ENCODE data around the gene CMPK2. TPM values are rescaled to one million over a fixed set of nuclear protein-coding genes. Genes with fewer than 3 reads are reported as not detected.

CMPK2 gene
- total RNA-seq, 4 donors from 2014 or later = 4.9 to 22.9 (median 11.8) TPM

DNA sequence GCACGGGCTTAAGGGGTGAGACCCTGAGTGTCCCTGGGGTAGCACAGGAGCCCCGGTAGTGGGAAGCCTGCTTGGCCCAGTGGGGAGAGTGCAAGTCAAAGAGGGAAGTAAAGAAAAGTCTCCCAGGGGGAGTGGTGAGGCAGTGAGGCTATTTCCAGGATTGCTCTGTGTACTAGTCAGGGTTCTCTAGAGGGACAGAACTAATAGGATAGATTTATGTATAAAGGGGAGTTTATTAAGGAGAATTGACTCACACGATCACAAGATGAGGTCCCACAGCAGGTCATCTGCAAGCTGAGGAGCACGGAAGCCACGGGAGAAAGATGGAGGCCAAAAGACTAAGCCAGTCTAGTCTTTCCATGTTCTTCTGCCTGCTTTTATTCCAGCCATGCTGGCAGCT, 45.5 kb downstream of the CMPK2 start:
- no peak for DNase-seq
- Histone ChIP-seq H3K27ac (no peak overlapping the region), H3K4me1 (no peaks in the 10 kb centered on the region), H3K9me3 (no peaks in the 10 kb centered on the region), H3K27me3 (no peaks in the 10 kb centered on the region), H3K4me3 (no peak overlapping the region), H3K36me3 (no peaks in the 10 kb centered on the region)
- WGBS, 2 donors (ENCODE audit: low coverage in 1 of 2) = 77 to 78% methylated on average over 3 to 5 of the region's 5 CpGs
- TF ChIP-seq POLR2A (IDR thresholded peaks at IDR 0.05) = no peak
- TF ChIP-seq POLR2AphosphoS5 (IDR thresholded peaks at IDR 0.05) = no peak
- no peak for TF ChIP-seq EP300 (IDR thresholded peaks at IDR 0.05; ENCODE audit: low read depth)
- no peak for TF ChIP-seq CTCF (IDR thresholded peaks at IDR 0.05)
- intact Hi-C loops (cut with DNase I; ENCODE audit: low total_unique reads) = no loop called here
- in situ Hi-C loops (cut with MboI; ENCODE audit: low pct_ligation_motif_present in 1 of 4, low pct_unique_long_range_greater_than_20kb in 1 of 4, low sequenced_read_pairs in 3 of 4) = no loop called here

DNA sequence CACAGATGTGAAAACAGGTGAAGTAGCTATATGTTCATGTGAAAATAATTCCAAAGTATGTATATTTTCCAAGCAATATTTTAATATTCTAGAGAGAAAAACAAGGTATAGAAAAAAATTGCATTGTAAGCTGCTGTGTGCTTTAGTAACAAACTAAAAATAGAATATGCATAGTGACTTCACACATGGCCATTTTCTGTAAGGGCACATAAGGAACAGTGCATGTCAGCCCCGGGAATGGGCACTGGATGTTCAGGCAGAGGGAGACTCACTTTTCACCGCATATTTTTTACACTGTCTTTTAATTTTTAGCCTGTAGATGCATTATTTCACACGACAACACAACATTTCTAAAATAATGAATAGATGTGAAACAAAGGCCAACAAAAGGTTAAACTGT, 46.0 kb downstream of the CMPK2 start:
- DNase-seq = no peak
- Histone ChIP-seq H3K4me3 (no peak overlapping the region), H3K4me1 (no peaks in the 10 kb centered on the region), H3K27me3 (no peaks in the 10 kb centered on the region), H3K36me3 (no peaks in the 10 kb centered on the region), H3K27ac (no peak overlapping the region), H3K9me3 (no peaks in the 10 kb centered on the region)
- in situ Hi-C loops (cut with MboI; ENCODE audit: low pct_ligation_motif_present in 1 of 4, low pct_unique_long_range_greater_than_20kb in 1 of 4, low sequenced_read_pairs in 3 of 4) = no loop called here
- intact Hi-C loops (cut with DNase I; ENCODE audit: low total_unique reads) = no loop called here
- WGBS, 2 donors (ENCODE audit: low coverage in 1 of 2) = 83 to 94% methylated on average over 3 of the region's 3 CpGs
- no peak for TF ChIP-seq POLR2A (IDR thresholded peaks at IDR 0.05)
- no peak for TF ChIP-seq POLR2AphosphoS5 (IDR thresholded peaks at IDR 0.05)
- no peak for TF ChIP-seq CTCF (IDR thresholded peaks at IDR 0.05)

- Histone ChIP-seq H3K27me3 (no peaks in the 10 kb centered on the region), H3K36me3 (no peaks in the 10 kb centered on the region), H3K4me3 (no peak overlapping the region), H3K9me3 (no peaks in the 10 kb centered on the region), H3K4me1 (no peaks in the 10 kb centered on the region), H3K27ac (no peak overlapping the region)
- WGBS, 2 donors (ENCODE audit: low coverage in 1 of 2) = 67 to 69% methylated on average over 4 to 5 of the region's 5 CpGs
- TF ChIP-seq POLR2A (IDR thresholded peaks at IDR 0.05) (no peak), POLR2AphosphoS5 (IDR thresholded peaks at IDR 0.05) (no peak), CTCF (IDR thresholded peaks at IDR 0.05) (no peak), EP300 (IDR thresholded peaks at IDR 0.05; ENCODE audit: low read depth) (no peak)
- intact Hi-C loops (cut with DNase I; ENCODE audit: low total_unique reads) = no loop called here
- in situ Hi-C loops (cut with MboI; ENCODE audit: low pct_ligation_motif_present in 1 of 4, low pct_unique_long_range_greater_than_20kb in 1 of 4, low sequenced_read_pairs in 3 of 4) = no loop called here
- DNase-seq = no peak
Observed at GRCh38 chr2:6818012-6818411, 47.7 kb downstream of the CMPK2 start.

DNA sequence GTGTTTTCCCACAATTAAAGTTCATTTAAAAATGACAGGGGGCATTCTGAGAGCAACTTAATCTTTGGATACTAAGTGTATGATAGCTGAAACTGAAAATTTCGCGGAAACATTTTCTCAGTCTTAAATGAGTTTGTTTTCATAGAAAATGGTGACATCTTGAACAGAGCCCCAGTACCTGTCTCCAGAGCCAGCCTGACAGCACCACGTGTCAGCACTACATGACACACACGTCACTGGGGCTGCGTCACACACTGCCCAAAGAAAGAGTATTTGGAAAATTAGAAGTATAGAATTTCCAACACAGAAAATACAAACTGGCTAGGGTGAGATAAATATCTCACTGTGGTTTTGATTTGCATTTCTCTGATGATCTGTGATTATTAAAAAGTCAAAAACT, 50.8 kb downstream of the CMPK2 start:
- no peak for TF ChIP-seq POLR2A (IDR thresholded peaks at IDR 0.05)
- TF ChIP-seq CTCF (IDR thresholded peaks at IDR 0.05) = no peak
- TF ChIP-seq POLR2AphosphoS5 (IDR thresholded peaks at IDR 0.05) = no peak
- TF ChIP-seq EP300 (IDR thresholded peaks at IDR 0.05; ENCODE audit: low read depth) = no peak
- no peaks in the 10 kb centered on the region for H3K27me3 ChIP-seq
- H3K9me3 ChIP-seq = no peaks in the 10 kb centered on the region
- DNase-seq = no peak
- no peak overlapping the region for H3K27ac ChIP-seq
- no peak overlapping the region for H3K4me3 ChIP-seq
- no peaks in the 10 kb centered on the region for H3K4me1 ChIP-seq
- intact Hi-C loops (cut with DNase I; ENCODE audit: low total_unique reads) = no loop called here
- WGBS, 2 donors (ENCODE audit: low coverage in 1 of 2) = 85 to 92% methylated on average over 5 of the region's 5 CpGs
- in situ Hi-C loops (cut with MboI; ENCODE audit: low pct_ligation_motif_present in 1 of 4, low pct_unique_long_range_greater_than_20kb in 1 of 4, low sequenced_read_pairs in 3 of 4) = no loop called here
- no peaks in the 10 kb centered on the region for H3K36me3 ChIP-seq
